Activated CD8-positive, alpha-beta memory T cell treated with anti-CD3 and anti-CD28 coated beads, Interleukin-2, amount 50 U/mL, for 1 hour (primary cell): Measurements from ENCODE around the gene CDC14A.
"Not testable (repeated sequence)": the region's sequence is repeated elsewhere in the genome, so short reads cannot be mapped to it uniquely, and the experiment has no call there.

Source experiments
- DNase-seq: peaks from one replicate; pipeline ENCODE4 v3.0.0-alpha.2; 2020; ENCODE audit errors: extremely low read depth

CDC14A gene

GRCh38 chr1:100362821-100363466 is 10.6 kb downstream of the CDC14A start:
- no peak for DNase-seq

- DNase-seq: no peak
Observed at GRCh38 chr1:100363831-100364230, 11.5 kb downstream of the CDC14A start.

GRCh38 chr1:100364697-100365096 is 12.4 kb downstream of the CDC14A start:
- no peak for DNase-seq

GRCh38 chr1:100366209-100366525 is 13.9 kb downstream of the CDC14A start:
- DNase-seq: no peak

GRCh38 chr1:100369339-100369738 is 17.0 kb downstream of the CDC14A start:
- not testable (repeated sequence) for DNase-seq

GRCh38 chr1:100373953-100374352 is 21.6 kb downstream of the CDC14A start:
- not testable (repeated sequence) for DNase-seq

- not testable (repeated sequence) for DNase-seq
Observed at GRCh38 chr1:100376890-100377289, 24.6 kb downstream of the CDC14A start.

GRCh38 chr1:100377590-100378361 is 25.5 kb downstream of the CDC14A start:
- DNase-seq: no peak

- no peak for DNase-seq
Observed at GRCh38 chr1:100378956-100379355, 26.6 kb downstream of the CDC14A start.

GRCh38 chr1:100380635-100381034 is 28.3 kb downstream of the CDC14A start:
- DNase-seq: no peak

- no peak for DNase-seq
Observed at GRCh38 chr1:100382657-100383056, 30.4 kb downstream of the CDC14A start.

- DNase-seq: no peak
Observed at GRCh38 chr1:100383743-100384405, 31.6 kb downstream of the CDC14A start.

- DNase-seq: no peak
Observed at GRCh38 chr1:100387209-100387608, 34.9 kb downstream of the CDC14A start.

- no peak for DNase-seq
Observed at GRCh38 chr1:100387657-100388350, 35.5 kb downstream of the CDC14A start.

- DNase-seq: no peak
Observed at GRCh38 chr1:100390531-100390930, 38.2 kb downstream of the CDC14A start.

GRCh38 chr1:100391675-100392074 is 39.4 kb downstream of the CDC14A start:
- DNase-seq: no peak

- no peak for DNase-seq
Observed at GRCh38 chr1:100392756-100393155, 40.5 kb downstream of the CDC14A start.

- DNase-seq: no peak
Observed at GRCh38 chr1:100394285-100394684, 42.0 kb downstream of the CDC14A start.

- DNase-seq: no peak
Observed at GRCh38 chr1:100395913-100396312, 43.6 kb downstream of the CDC14A start.

GRCh38 chr1:100396651-100397050 is 44.3 kb downstream of the CDC14A start:
- no peak for DNase-seq

- DNase-seq: no peak
Observed at GRCh38 chr1:100397681-100398080, 45.4 kb downstream of the CDC14A start.

GRCh38 chr1:100398648-100399047 is 46.3 kb downstream of the CDC14A start:
- no peak for DNase-seq
